Loucy (cell line): ENCODE data around the gene CD72.

Experiments
- CTCF ChIP-seq: fragments of 200-600 bp; sonication (generic); conservative IDR thresholded peaks from 2 replicates; pipeline ENCODE4 v1.5.1; 2014; ENCODE audit warnings: mild to moderate bottlenecking, antibody characterized with exemption, low read length
- EZH2phosphoT487 ChIP-seq: fragments of 200-600 bp; IDR thresholded peaks from 2 replicates; pipeline ENCODE4 v1.6.1; 2018; ENCODE audit warnings: antibody characterized with exemption, mild to moderate bottlenecking, moderate library complexity, borderline replicate concordance

GRCh38 chr9:35612843-35613242, 5.4 kb downstream of the CD72 start:
- TF ChIP-seq CTCF = no peak
- no peak for TF ChIP-seq EZH2phosphoT487
